HepG2 (cell line): ENCODE measurements around the gene MS4A13. TPM values are rescaled to one million over a fixed set of nuclear protein-coding genes. Genes with fewer than 3 reads are reported as not detected.

Source experiments
- CEBPG ChIP-seq: IDR thresholded peaks from 2 replicates; pipeline ENCODE4 v1.6.1; 2016
- CHCHD3 ChIP-seq: sonication (generic); formaldehyde crosslinking; IDR thresholded peaks from 2 replicates; pipeline ENCODE4 v1.8.0; 2022; ENCODE audit warnings: mild to moderate bottlenecking, missing genetic modification reagents, moderate library complexity
- EP300 ChIP-seq, 3 experiments: sonication (generic) in 1 of 3; formaldehyde crosslinking in 1 of 3; IDR thresholded peaks; 2 replicates each; pipeline versions ENCODE4 v1.5.1 to v1.6.1; 2011 to 2020; ENCODE audit warnings: low read depth in 2 of 3, low read length in 2 of 3, borderline replicate concordance in 1 of 3, improper control_type of control experiment in 1 of 3, mild to moderate bottlenecking in 1 of 3, missing genetic modification reagents in 1 of 3, moderate library complexity in 1 of 3
- GATA4 ChIP-seq: sonication (generic); IDR thresholded peaks from 2 replicates; pipeline ENCODE4 v1.6.1; 2016; ENCODE audit warnings: antibody characterized with exemption, low read depth, borderline replicate concordance
- HCFC1 ChIP-seq: fragments of 150-350 bp; IDR thresholded peaks from 2 replicates; pipeline ENCODE4 v1.6.1; 2014; ENCODE audit warnings: low read depth, low read length
- KDM5B ChIP-seq: sonication (generic); formaldehyde crosslinking; IDR thresholded peaks from 2 replicates; pipeline ENCODE4 v1.4.0; 2020; ENCODE audit warnings: missing genetic modification reagents, mild to moderate bottlenecking, borderline replicate concordance
- MED8 ChIP-seq: sonication (generic); formaldehyde crosslinking; IDR thresholded peaks from 2 replicates; pipeline ENCODE4 v1.8.1; 2023; ENCODE audit warnings: mild to moderate bottlenecking, missing genetic modification reagents; ENCODE audit not compliant: insufficient replicate concordance
- PITX1 ChIP-seq: sonication (generic); formaldehyde crosslinking; IDR thresholded peaks from 2 replicates; pipeline ENCODE4 v1.5.1; 2020; ENCODE audit warnings: mild to moderate bottlenecking, missing genetic modification reagents
- POLR2G ChIP-seq: fragments of 200-400 bp; formaldehyde crosslinking; IDR thresholded peaks from 2 replicates; pipeline ENCODE4 v1.6.1; 2018; ENCODE audit warnings: mild to moderate bottlenecking, low read depth, low read length, moderate library complexity
- STAG1 ChIP-seq: sonication (generic); formaldehyde crosslinking; IDR thresholded peaks from 2 replicates; pipeline ENCODE4 v1.4.0; 2020; ENCODE audit warnings: missing genetic modification reagents
- SYNCRIP ChIP-seq: fragments of 200-400 bp; formaldehyde crosslinking; IDR thresholded peaks from 2 replicates; pipeline ENCODE4 v1.6.1; 2018; ENCODE audit warnings: mild to moderate bottlenecking, low read depth, low read length; ENCODE audit not compliant: insufficient read depth
- WIZ ChIP-seq: sonication (generic); formaldehyde crosslinking; IDR thresholded peaks from 2 replicates; pipeline ENCODE4 v1.5.1; 2020; ENCODE audit warnings: mild to moderate bottlenecking, missing genetic modification reagents
- XRCC5 ChIP-seq: fragments of 200-400 bp; formaldehyde crosslinking; optimal IDR thresholded peaks from 2 replicates; pipeline ENCODE3; 2017; ENCODE audit warnings: mild to moderate bottlenecking, low read length
- ZFP36 ChIP-seq: fragments of 150-350 bp; IDR thresholded peaks from 2 replicates; pipeline ENCODE4 v1.6.1; 2018; ENCODE audit warnings: borderline replicate concordance, low read length, low read depth; ENCODE audit not compliant: partially characterized antibody
- ZNF550 ChIP-seq: sonication (generic); formaldehyde crosslinking; IDR thresholded peaks from 2 replicates; pipeline ENCODE4 v1.4.0; 2020; ENCODE audit warnings: mild to moderate bottlenecking, missing genetic modification reagents, borderline replicate concordance
- polyA plus RNA-seq, 8 experiments: library from polyadenylated mRNA; depleted of rRNA in 3 of 8; stranded (reverse) in 7 of 8; unstranded in 1 of 8; fragments of >200 nt; fragmentation: Illumina TruSeq in 4 of 8; extraction: Trizol in 4 of 8; gene quantifications; 2 replicates each; pipeline versions ENCODE4 v1.2.1 to v1.2.3, GENCODE V29; 2011 to 2016; ENCODE audit warnings: low read depth in 4 of 8, missing spikeins in 1 of 8, mixed read lengths in 1 of 8; ENCODE audit not compliant: insufficient read depth in 1 of 8
- total RNA-seq, 5 experiments: library from RNA; depleted of rRNA; stranded (reverse); fragments of >200 nt; fragmentation: Illumina TruSeq; extraction: Trizol; gene quantifications; 2 replicates each; pipeline ENCODE4 v1.2.3, GENCODE V29; 2016; ENCODE audit warnings: low read depth in 1 of 5
- TF ChIP-seq, protein P1 (sequence below): sonication (generic); formaldehyde crosslinking; IDR thresholded peaks from 2 replicates; pipeline ENCODE4 v1.5.0; 2020; ENCODE audit warnings: missing genetic modification reagents
- TF ChIP-seq, protein P2 (sequence below): sonication (generic); formaldehyde crosslinking; conservative IDR thresholded peaks from 2 replicates; pipeline ENCODE4 v1.4.0; 2020; ENCODE audit warnings: missing genetic modification reagents
- TF ChIP-seq, protein P3 (sequence below): IDR thresholded peaks from 2 replicates; pipeline ENCODE4 v1.6.1; 2016; ENCODE audit warnings: low read depth
- TF ChIP-seq, protein P4 (sequence below), 2 experiments: sonication (generic) in 1 of 2; formaldehyde crosslinking in 1 of 2; IDR thresholded peaks; 2 replicates each; pipeline versions ENCODE4 v1.6.1 to v1.9.0; 2014 to 2022; ENCODE audit warnings: antibody characterized with exemption in 1 of 2, borderline replicate concordance in 1 of 2, inconsistent platforms in 1 of 2, low read depth in 1 of 2, missing genetic modification reagents in 1 of 2

Gene MS4A13
- total and polyA plus RNA-seq, 2 of the 13 experiments (the other 11 are each of a cell fraction or from before 2014, with no cell fraction given): not detected

DNA sequence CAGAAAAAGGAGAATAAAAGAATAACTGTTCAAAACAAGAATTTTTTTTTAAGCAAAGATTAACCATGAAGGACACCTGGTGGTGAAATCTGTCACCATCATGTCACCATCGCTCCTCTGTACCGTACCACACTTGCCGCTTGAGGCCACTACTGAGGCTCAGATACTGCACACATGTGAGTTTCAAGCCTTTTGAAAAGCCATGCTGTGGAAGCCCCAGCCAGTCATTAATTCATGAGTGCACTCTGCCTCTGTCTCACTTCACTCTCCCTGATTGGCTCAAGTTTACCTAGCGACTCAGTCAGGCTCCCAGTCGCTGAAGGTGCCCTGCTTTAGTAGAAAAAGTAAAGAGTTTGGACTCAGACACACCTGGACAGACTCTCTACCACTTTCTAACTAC, 29.2 kb upstream of the MS4A13 start (continued):
- TF ChIP-seq PITX1 (CRISPR knock-in tag) (no peak), POLR2G (no peak), GATA4 (no peak), HCFC1 (no peak), XRCC5 (peak; percentile 59), CEBPG (CRISPR knock-in tag) (0 out of 2 replicates have a peak, but pooled peaks have one; percentile 12), ZFP36 (no peak), EP300 (IDR thresholded peaks at IDR 0.05; ENCODE audit: low read depth in 2 of 2, low read length in 2 of 2) (no peak), EP300 (CRISPR knock-in tag; IDR thresholded peaks at IDR 0.05; ENCODE audit: borderline replicate concordance) (no peak), MED8 (CRISPR knock-in tag) (no peak), STAG1 (peak; percentile 33), WIZ (CRISPR knock-in tag) (no peak), SYNCRIP (no peak), CHCHD3 (no peak), KDM5B (no peak), ZNF550 (CRISPR knock-in tag) (no peak)
- TF ChIP-seq, protein P1, sequence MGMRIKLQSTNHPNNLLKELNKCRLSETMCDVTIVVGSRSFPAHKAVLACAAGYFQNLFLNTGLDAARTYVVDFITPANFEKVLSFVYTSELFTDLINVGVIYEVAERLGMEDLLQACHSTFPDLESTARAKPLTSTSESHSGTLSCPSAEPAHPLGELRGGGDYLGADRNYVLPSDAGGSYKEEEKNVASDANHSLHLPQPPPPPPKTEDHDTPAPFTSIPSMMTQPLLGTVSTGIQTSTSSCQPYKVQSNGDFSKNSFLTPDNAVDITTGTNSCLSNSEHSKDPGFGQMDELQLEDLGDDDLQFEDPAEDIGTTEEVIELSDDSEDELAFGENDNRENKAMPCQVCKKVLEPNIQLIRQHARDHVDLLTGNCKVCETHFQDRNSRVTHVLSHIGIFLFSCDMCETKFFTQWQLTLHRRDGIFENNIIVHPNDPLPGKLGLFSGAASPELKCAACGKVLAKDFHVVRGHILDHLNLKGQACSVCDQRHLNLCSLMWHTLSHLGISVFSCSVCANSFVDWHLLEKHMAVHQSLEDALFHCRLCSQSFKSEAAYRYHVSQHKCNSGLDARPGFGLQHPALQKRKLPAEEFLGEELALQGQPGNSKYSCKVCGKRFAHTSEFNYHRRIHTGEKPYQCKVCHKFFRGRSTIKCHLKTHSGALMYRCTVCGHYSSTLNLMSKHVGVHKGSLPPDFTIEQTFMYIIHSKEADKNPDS (CRISPR knock-in tag): no peak
- TF ChIP-seq, protein P2, sequence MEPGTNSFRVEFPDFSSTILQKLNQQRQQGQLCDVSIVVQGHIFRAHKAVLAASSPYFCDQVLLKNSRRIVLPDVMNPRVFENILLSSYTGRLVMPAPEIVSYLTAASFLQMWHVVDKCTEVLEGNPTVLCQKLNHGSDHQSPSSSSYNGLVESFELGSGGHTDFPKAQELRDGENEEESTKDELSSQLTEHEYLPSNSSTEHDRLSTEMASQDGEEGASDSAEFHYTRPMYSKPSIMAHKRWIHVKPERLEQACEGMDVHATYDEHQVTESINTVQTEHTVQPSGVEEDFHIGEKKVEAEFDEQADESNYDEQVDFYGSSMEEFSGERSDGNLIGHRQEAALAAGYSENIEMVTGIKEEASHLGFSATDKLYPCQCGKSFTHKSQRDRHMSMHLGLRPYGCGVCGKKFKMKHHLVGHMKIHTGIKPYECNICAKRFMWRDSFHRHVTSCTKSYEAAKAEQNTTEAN (CRISPR knock-in tag): no peak
- TF ChIP-seq, protein P3, sequence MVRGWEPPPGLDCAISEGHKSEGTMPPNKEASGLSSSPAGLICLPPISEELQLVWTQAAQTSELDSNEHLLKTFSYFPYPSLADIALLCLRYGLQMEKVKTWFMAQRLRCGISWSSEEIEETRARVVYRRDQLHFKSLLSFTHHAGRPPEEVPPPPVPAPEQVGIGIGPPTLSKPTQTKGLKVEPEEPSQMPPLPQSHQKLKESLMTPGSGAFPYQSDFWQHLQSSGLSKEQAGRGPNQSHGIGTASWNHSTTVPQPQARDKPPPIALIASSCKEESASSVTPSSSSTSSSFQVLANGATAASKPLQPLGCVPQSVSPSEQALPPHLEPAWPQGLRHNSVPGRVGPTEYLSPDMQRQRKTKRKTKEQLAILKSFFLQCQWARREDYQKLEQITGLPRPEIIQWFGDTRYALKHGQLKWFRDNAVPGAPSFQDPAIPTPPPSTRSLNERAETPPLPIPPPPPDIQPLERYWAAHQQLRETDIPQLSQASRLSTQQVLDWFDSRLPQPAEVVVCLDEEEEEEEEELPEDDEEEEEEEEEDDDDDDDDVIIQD (CRISPR knock-in tag): no peak
- TF ChIP-seq, protein P4, sequence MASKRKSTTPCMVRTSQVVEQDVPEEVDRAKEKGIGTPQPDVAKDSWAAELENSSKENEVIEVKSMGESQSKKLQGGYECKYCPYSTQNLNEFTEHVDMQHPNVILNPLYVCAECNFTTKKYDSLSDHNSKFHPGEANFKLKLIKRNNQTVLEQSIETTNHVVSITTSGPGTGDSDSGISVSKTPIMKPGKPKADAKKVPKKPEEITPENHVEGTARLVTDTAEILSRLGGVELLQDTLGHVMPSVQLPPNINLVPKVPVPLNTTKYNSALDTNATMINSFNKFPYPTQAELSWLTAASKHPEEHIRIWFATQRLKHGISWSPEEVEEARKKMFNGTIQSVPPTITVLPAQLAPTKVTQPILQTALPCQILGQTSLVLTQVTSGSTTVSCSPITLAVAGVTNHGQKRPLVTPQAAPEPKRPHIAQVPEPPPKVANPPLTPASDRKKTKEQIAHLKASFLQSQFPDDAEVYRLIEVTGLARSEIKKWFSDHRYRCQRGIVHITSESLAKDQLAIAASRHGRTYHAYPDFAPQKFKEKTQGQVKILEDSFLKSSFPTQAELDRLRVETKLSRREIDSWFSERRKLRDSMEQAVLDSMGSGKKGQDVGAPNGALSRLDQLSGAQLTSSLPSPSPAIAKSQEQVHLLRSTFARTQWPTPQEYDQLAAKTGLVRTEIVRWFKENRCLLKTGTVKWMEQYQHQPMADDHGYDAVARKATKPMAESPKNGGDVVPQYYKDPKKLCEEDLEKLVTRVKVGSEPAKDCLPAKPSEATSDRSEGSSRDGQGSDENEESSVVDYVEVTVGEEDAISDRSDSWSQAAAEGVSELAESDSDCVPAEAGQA (IDR thresholded peaks at IDR 0.05; ENCODE audit: low read depth): no peak
- TF ChIP-seq, protein P4 (CRISPR knock-in tag; IDR thresholded peaks at IDR 0.05; ENCODE audit: borderline replicate concordance): no peak
